GM19240 (cell line): Measurements from ENCODE around the gene UBALD2.
"Not testable (repeated sequence)": the region's sequence is repeated elsewhere in the genome, so short reads cannot be mapped to it uniquely, and the experiment has no call there.

Source experiments
- DNase-seq: peaks from one replicate; pipeline ENCODE4 v3.0.0; 2011; ENCODE audit warnings: low spot score; ENCODE audit not compliant: insufficient read length

The UBALD2 gene

GRCh38 chr17:76244721-76245120 is 20.4 kb upstream of the UBALD2 start:
- DNase-seq = not testable (repeated sequence)

- DNase-seq = peak; percentile 90
These were observed 18.8 kb upstream of the UBALD2 start for GRCh38 chr17:76246080-76247066.

GRCh38 chr17:76247304-76247703 is 17.8 kb upstream of the UBALD2 start:
- no peak for DNase-seq

- no peak for DNase-seq
These were observed 16.9 kb upstream of the UBALD2 start for GRCh38 chr17:76248013-76248782.

GRCh38 chr17:76250141-76250540 is 15.0 kb upstream of the UBALD2 start:
- no peak for DNase-seq

- no peak for DNase-seq
These were observed 13.6 kb upstream of the UBALD2 start for GRCh38 chr17:76251478-76252039.

GRCh38 chr17:76252040-76252954 is 12.9 kb upstream of the UBALD2 start:
- DNase-seq = no peak

GRCh38 chr17:76252967-76253766 is 12.0 kb upstream of the UBALD2 start:
- DNase-seq = not testable (repeated sequence)

GRCh38 chr17:76253841-76254240 is 11.3 kb upstream of the UBALD2 start:
- DNase-seq = no peak

- DNase-seq = no peak
These were observed 10.9 kb upstream of the UBALD2 start for GRCh38 chr17:76254275-76254674.

- no peak for DNase-seq
These were observed 9.2 kb upstream of the UBALD2 start for GRCh38 chr17:76255801-76256429.

GRCh38 chr17:76256430-76257050 is 8.6 kb upstream of the UBALD2 start:
- DNase-seq = not testable (repeated sequence)

GRCh38 chr17:76260220-76260619 is 4.9 kb upstream of the UBALD2 start:
- DNase-seq = no peak

- no peak for DNase-seq
These were observed 4.5 kb upstream of the UBALD2 start for GRCh38 chr17:76260669-76261068.

GRCh38 chr17:76261421-76262215 is 3.5 kb upstream of the UBALD2 start:
- peak; percentile 73 for DNase-seq

GRCh38 chr17:76262732-76263344 is 2.3 kb upstream of the UBALD2 start:
- no peak for DNase-seq

GRCh38 chr17:76263896-76264295 is 1.3 kb upstream of the UBALD2 start:
- DNase-seq = no peak

GRCh38 chr17:76264425-76264754 is 758 bp upstream of the UBALD2 start:
- no peak for DNase-seq
